ENCODE data around the gene FNDC3B.
"Not testable (repeated sequence)": the region's sequence is repeated elsewhere in the genome, so short reads cannot be mapped to it uniquely, and the experiment has no call there.

Gene FNDC3B

GRCh38 chr3:172040981-172041963, 1.9 kb downstream of the FNDC3B start:
- peak overlapping the region; percentile 96 for H3K4me3 ChIP-seq (ENCODE audit: low read length)
- no peaks in the 10 kb centered on the region for H3K9me3 ChIP-seq (ENCODE audit: insufficient read depth, low read length)
- H3K36me3 ChIP-seq (replicated peaks; ENCODE audit: low read depth, low read length): no peaks in the 10 kb centered on the region
- TF ChIP-seq CTCF (IDR thresholded peaks at IDR 0.05; ENCODE audit: low read depth, low read length): no peak
- no peak for TF ChIP-seq EZH2phosphoT487 (IDR thresholded peaks at IDR 0.05; ENCODE audit: low read depth)
- H3K27me3 ChIP-seq (ENCODE audit: low read depth, low read length): 0 out of 2 replicates have a peak, but pooled peaks cover 5% of the 10 kb centered on the region
- no peak overlapping the region for H3K27ac ChIP-seq (ENCODE audit: low read length)
- peaks cover 19% of the 10 kb centered on the region for H3K4me1 ChIP-seq (ENCODE audit: low read length)
- peak overlapping the region; percentile 94 for H3K9ac ChIP-seq (ENCODE audit: low read length)
- peak overlapping the region; percentile 68 for H3K4me2 ChIP-seq (ENCODE audit: low read length)
- H3K79me2 ChIP-seq (ENCODE audit: low read length): peaks cover 25% of the 10 kb centered on the region
- H4K20me1 ChIP-seq (ENCODE audit: insufficient read depth, low read length): peaks cover 11% of the 10 kb centered on the region; the same call in 1 of the 2 replicates
- H2AFZ ChIP-seq (ENCODE audit: low read depth, low read length): no peak overlapping the region

DNA sequence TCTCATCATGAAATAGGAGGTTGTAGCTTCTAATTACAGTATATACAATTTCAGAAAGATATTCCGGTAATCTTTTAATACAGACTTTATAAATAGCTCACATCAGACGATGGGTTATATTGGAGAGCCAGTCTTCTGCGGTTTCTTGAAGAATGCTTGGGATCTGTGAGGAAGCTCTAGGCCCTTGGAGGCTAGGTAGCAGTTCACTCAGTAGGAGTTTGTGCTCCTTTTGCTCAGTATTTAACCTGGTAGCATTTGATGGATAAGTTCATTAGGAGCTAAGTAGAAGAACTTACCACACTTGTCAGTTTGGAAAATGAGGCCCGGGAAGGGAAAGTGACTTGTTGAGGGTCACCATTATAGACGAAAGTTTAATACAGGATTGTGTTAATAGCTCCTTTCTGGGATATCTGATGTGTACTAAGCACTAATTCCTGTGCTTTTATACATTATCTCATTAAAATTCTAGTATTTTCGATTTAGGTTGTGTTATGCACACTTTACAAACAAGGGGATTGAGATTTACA, 2.8 kb downstream of the FNDC3B start:
- 0 out of 2 replicates have a peak, but pooled peaks cover 5% of the 10 kb centered on the region for H3K27me3 ChIP-seq (ENCODE audit: low read depth, low read length)
- no peak for TF ChIP-seq EZH2phosphoT487 (IDR thresholded peaks at IDR 0.05; ENCODE audit: low read depth)
- no peak for TF ChIP-seq CTCF (IDR thresholded peaks at IDR 0.05; ENCODE audit: low read depth, low read length)
- no peak overlapping the region for H3K9ac ChIP-seq (ENCODE audit: low read length)
- no peak overlapping the region for H3K27ac ChIP-seq (ENCODE audit: low read length)
- H3K4me2 ChIP-seq (ENCODE audit: low read length): no peak overlapping the region
- peaks cover 11% of the 10 kb centered on the region; the same call in 1 of the 2 replicates for H4K20me1 ChIP-seq (ENCODE audit: insufficient read depth, low read length)
- H3K9me3 ChIP-seq (ENCODE audit: insufficient read depth, low read length): no peaks in the 10 kb centered on the region
- peaks cover 25% of the 10 kb centered on the region for H3K79me2 ChIP-seq (ENCODE audit: low read length)
- peaks cover 13% of the 10 kb centered on the region for H3K4me1 ChIP-seq (ENCODE audit: low read length)
- H2AFZ ChIP-seq (ENCODE audit: low read depth, low read length): no peak overlapping the region
- no peaks in the 10 kb centered on the region for H3K36me3 ChIP-seq (replicated peaks; ENCODE audit: low read depth, low read length)
- H3K4me3 ChIP-seq (ENCODE audit: low read length): no peak overlapping the region

GRCh38 chr3:172042663-172043179, 3.3 kb downstream of the FNDC3B start:
- H3K4me2 ChIP-seq (ENCODE audit: low read length); H3K27me3 ChIP-seq (ENCODE audit: low read depth, low read length); H3K27ac ChIP-seq (ENCODE audit: low read length); H3K36me3 ChIP-seq (replicated peaks; ENCODE audit: low read depth, low read length); H2AFZ ChIP-seq (ENCODE audit: low read depth, low read length); H3K9ac ChIP-seq (ENCODE audit: low read length); H3K9me3 ChIP-seq (ENCODE audit: insufficient read depth, low read length); H3K4me3 ChIP-seq (ENCODE audit: low read length): not testable (repeated sequence)
- Histone ChIP-seq H3K79me2 (ENCODE audit: low read length) (peaks cover 28% of the 10 kb centered on the region), H3K4me1 (ENCODE audit: low read length) (peaks cover 10% of the 10 kb centered on the region), H4K20me1 (ENCODE audit: insufficient read depth, low read length) (peaks cover 11% of the 10 kb centered on the region; the same call in 1 of the 2 replicates)

GRCh38 chr3:172043233-172043632, 3.9 kb downstream of the FNDC3B start:
- TF ChIP-seq EZH2phosphoT487 (IDR thresholded peaks at IDR 0.05; ENCODE audit: low read depth): no peak
- no peak for TF ChIP-seq CTCF (IDR thresholded peaks at IDR 0.05; ENCODE audit: low read depth, low read length)
- Histone ChIP-seq H3K27ac (ENCODE audit: low read length) (no peak overlapping the region), H2AFZ (ENCODE audit: low read depth, low read length) (no peak overlapping the region), H3K4me2 (ENCODE audit: low read length) (no peak overlapping the region), H3K9me3 (ENCODE audit: insufficient read depth, low read length) (no peaks in the 10 kb centered on the region), H3K27me3 (ENCODE audit: low read depth, low read length) (0 out of 2 replicates have a peak, but pooled peaks cover 2% of the 10 kb centered on the region), H3K4me3 (ENCODE audit: low read length) (no peak overlapping the region), H3K4me1 (ENCODE audit: low read length) (peaks cover 10% of the 10 kb centered on the region), H3K9ac (ENCODE audit: low read length) (no peak overlapping the region), H3K36me3 (replicated peaks; ENCODE audit: low read depth, low read length) (no peaks in the 10 kb centered on the region), H3K79me2 (ENCODE audit: low read length) (peaks cover 29% of the 10 kb centered on the region), H4K20me1 (ENCODE audit: insufficient read depth, low read length) (peaks cover 11% of the 10 kb centered on the region; the same call in 1 of the 2 replicates)

All from OCI-LY3 (cell line).